Natural killer cell treated with Interleukin-12 subunit alpha and Interleukin-12 subunit beta and Interleukin-15 and Interleukin-18, amount 100 ng/mL, for 72 hours (primary cell): Measurements from ENCODE around the gene S100A1. TPM values are rescaled to one million over a fixed set of nuclear protein-coding genes. Genes with fewer than 3 reads are reported as not detected.
"Not testable (repeated sequence)": the region's sequence is repeated elsewhere in the genome, so short reads cannot be mapped to it uniquely, and the experiment has no call there.

Experiments used
- ATAC-seq, 2 donors: fragments of 150-1000 bp; cut with Tn5 transposase in 1 of 2; sonication (Bioruptor Pico), chemical (Tn5 transposase) in 1 of 2; 2 replicates each; pipeline ENCODE4 v1.10.0; 2021
- DNase-seq: peaks from one replicate; pipeline ENCODE4 v3.0.0; 2022; ENCODE audit warnings: low spot score
- H3K27ac Mint-ChIP-seq, 2 donors: 1 replicate in 1 of 2; 2 replicates in 1 of 2; pipeline ENCODE4 v1.8.0; 2022; ENCODE audit warnings: mixed read lengths in 2 of 2, mild to moderate bottlenecking in 1 of 2, moderate library complexity in 1 of 2
- H3K27me3 Mint-ChIP-seq, 2 donors: 1 replicate in 1 of 2; 2 replicates in 1 of 2; pipeline ENCODE4 v1.8.0; 2022; ENCODE audit warnings: mixed read lengths in 2 of 2
- H3K36me3 Mint-ChIP-seq: one replicate; pipeline ENCODE4 v1.8.0; 2022; ENCODE audit warnings: mixed read lengths
- H3K4me1 Mint-ChIP-seq, 2 donors: 1 replicate in 1 of 2; 2 replicates in 1 of 2; pipeline ENCODE4 v1.8.0; 2022; ENCODE audit warnings: low read depth in 2 of 2, mixed read lengths in 2 of 2, mild to moderate bottlenecking in 1 of 2
- H3K4me3 Mint-ChIP-seq: one replicate; pipeline ENCODE4 v1.8.0; 2022; ENCODE audit warnings: mixed read lengths
- H3K9me3 Mint-ChIP-seq: 2 replicates; pipeline ENCODE4 v1.8.0; 2022; ENCODE audit warnings: mixed read lengths
- total RNA-seq, 2 donors: library from RNA; stranded (reverse); gene quantifications; one replicate each; pipeline ENCODE4 v1.2.3, GENCODE V29; 2022

The S100A1 gene
- total RNA-seq = not detected

DNA sequence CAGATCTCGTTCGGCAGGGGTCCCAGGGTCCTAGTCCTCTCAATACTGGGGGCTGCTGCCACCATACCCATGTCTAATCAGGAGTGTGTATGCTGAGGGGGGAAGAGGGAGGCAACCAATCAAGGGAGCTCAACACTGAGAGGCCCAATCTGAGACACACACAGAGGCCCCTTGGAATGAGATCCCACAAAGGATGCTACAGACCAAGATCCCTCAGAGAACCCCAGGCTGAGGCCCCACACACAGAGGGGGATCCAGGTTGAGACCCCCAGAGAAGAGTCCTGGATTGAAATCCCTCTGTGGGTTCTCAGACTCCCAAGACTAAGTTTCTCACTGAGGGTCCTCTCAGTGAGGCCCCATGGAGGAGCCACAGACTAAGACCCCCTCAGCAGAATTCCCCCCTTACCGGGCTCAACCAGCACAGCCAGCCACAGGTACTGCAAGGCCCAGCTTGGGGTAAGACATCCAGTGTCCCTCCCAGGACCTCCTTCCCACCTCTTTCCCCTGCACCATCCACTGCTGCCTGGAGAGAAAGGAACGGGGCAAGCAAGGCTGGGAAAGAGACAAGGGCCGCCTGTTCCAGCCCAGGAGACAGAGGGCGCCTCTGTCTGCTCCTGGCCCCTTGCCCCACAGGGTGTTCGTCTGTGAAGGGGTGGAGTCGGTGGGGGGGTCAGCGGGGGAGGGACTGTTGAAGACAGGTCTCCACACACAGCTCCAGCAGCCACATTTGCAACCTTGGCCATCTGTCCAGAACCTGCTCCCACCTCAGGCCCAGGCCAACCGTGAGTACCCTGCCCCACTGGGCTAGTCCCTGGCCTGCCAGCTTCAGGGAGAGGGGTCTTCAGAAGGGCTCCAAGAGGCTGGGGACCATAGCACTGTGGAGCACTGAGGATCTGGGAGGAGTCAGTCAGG is at the start of gene S100A1:
TSS of gene S100A1 (plus strand) at position 720 of the 912 bp plus-strand sequence. CDS start 2,088 bp downstream, outside the sequence.
- no peak for DNase-seq
- no peak within 1 kb of the TSS for H3K27ac Mint-ChIP-seq
- peaks cover 6 to 17% of the 10 kb centered on the region in 2 donors for H3K4me1 Mint-ChIP-seq
- ATAC-seq = peak in 1 of 2 donors; percentile 20
- H3K36me3 Mint-ChIP-seq = no peaks in the 10 kb centered on the region
- H3K4me3 Mint-ChIP-seq = no peak within 1 kb of the TSS
- H3K27me3 Mint-ChIP-seq = peaks cover 0 to 8% of the 10 kb centered on the region in 2 donors
- H3K9me3 Mint-ChIP-seq = no peaks in the 10 kb centered on the region

DNA sequence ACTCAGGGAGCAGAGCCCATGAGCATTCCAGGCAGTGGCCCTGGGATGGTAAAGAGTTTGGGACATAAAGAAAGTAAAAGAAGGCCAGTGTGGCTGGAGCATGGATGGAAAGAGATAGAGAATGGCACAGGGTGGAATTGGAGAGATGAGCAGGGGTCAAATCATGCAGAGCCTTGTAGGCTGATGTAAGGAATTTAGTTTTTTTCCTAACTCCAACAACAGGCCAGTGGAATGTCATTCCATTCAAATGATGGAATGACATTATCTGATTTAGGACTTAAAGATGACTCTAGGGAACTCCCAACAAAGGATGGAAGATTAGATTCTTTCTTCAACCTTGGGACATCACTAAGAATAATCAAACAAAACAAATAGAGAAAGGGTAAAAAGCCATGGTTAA is 49.7 kb upstream of the S100A1 start:
- H3K4me1 Mint-ChIP-seq = no peaks in the 10 kb centered on the region
- peaks cover 23% of the 10 kb centered on the region in 2 donors for H3K27me3 Mint-ChIP-seq
- no peak for ATAC-seq
- DNase-seq = no peak
- H3K36me3 Mint-ChIP-seq = no peaks in the 10 kb centered on the region
- no peaks in the 10 kb centered on the region for H3K9me3 Mint-ChIP-seq
- H3K4me3 Mint-ChIP-seq = no peak overlapping the region
- H3K27ac Mint-ChIP-seq = no peak overlapping the region

- no peaks in the 10 kb centered on the region for H3K36me3 Mint-ChIP-seq
Measured at GRCh38 chr1:153578936-153579335, 49.3 kb upstream of the S100A1 start.

DNA sequence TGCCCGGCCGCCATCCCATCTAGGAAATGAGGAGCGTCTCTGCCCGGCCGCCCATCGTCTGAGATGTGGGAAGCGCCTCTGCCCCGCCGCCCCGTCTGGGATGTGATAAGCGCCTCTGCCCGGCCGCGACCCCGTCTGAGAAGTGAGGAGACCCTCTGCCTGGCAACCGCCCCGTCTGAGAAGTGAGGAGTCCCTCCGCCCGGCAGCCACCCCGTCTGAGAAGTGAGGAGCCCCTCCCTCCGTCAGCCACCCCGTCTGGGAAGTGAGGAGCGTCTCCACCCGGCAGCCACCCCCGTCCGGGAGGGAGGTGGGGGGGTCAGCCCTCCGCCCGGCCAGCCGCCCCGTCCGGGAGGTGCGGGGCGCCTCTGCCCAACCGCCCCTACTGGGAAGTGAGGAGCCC is 45.4 kb upstream of the S100A1 start:
- peaks cover 28 to 38% of the 10 kb centered on the region in 2 donors for H3K27me3 Mint-ChIP-seq
- H3K4me1 Mint-ChIP-seq = not testable (repeated sequence)

More at GRCh38 chr1:153578936-153579335, 49.3 kb upstream of the S100A1 start:
- peaks cover 23 to 24% of the 10 kb centered on the region in 2 donors for H3K27me3 Mint-ChIP-seq
- no peaks in the 10 kb centered on the region for H3K4me1 Mint-ChIP-seq
- DNase-seq = no peak
- no peak overlapping the region for H3K4me3 Mint-ChIP-seq
- H3K27ac Mint-ChIP-seq = no peak overlapping the region
- no peak for ATAC-seq
- H3K9me3 Mint-ChIP-seq = no peaks in the 10 kb centered on the region

GRCh38 chr1:153583514-153583913 is 44.7 kb upstream of the S100A1 start:
- H3K4me3 Mint-ChIP-seq, H3K4me1 Mint-ChIP-seq, DNase-seq, ATAC-seq, H3K27ac Mint-ChIP-seq, H3K36me3 Mint-ChIP-seq, H3K9me3 Mint-ChIP-seq: not testable (repeated sequence)
- H3K27me3 Mint-ChIP-seq = peaks cover 24 to 32% of the 10 kb centered on the region in 2 donors

More for the DNA sequence above, 45.4 kb upstream of the S100A1 start:
- not testable (repeated sequence) for H3K9me3 Mint-ChIP-seq, DNase-seq, ATAC-seq, H3K36me3 Mint-ChIP-seq, H3K27ac Mint-ChIP-seq, H3K4me3 Mint-ChIP-seq

- Mint-ChIP-seq H3K27ac (no peak overlapping the region), H3K4me1 (no peaks in the 10 kb centered on the region), H3K27me3 (peaks cover 20 to 27% of the 10 kb centered on the region in 2 donors), H3K4me3 (no peak overlapping the region), H3K9me3 (no peaks in the 10 kb centered on the region), H3K36me3 (no peaks in the 10 kb centered on the region)
- DNase-seq (no peak), ATAC-seq (no peak)
Measured at GRCh38 chr1:153583976-153584375, 44.3 kb upstream of the S100A1 start.

DNA sequence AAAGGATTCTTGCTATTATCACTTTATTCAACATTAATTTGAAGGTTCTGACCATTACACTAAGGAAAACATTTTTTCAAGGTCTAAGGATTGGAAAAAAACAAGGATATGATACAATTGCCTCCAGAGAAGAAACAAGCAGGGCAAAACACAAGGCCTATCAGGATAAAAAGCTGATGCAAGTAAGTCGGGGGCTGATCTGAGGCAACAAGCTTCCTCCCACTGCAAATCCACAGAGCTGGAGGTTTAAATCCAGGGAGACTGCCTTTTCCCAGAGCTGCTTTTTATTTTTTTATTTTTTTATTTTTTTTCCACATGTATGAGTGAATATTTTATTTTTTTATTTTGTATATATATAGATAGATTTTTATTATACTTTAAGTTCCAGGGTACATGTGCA is 43.2 kb upstream of the S100A1 start:
- DNase-seq (no peak), ATAC-seq (no peak)
- Mint-ChIP-seq H3K27ac (no peak overlapping the region), H3K9me3 (no peaks in the 10 kb centered on the region), H3K4me3 (no peak overlapping the region), H3K36me3 (no peaks in the 10 kb centered on the region), H3K27me3 (peaks cover 15 to 22% of the 10 kb centered on the region in 2 donors), H3K4me1 (no peaks in the 10 kb centered on the region)

- Mint-ChIP-seq H3K9me3 (no peaks in the 10 kb centered on the region), H3K4me3 (no peak overlapping the region), H3K27ac (no peak overlapping the region), H3K4me1 (no peaks in the 10 kb centered on the region), H3K27me3 (peaks cover 15 to 22% of the 10 kb centered on the region in 2 donors), H3K36me3 (no peaks in the 10 kb centered on the region)
- no peak for DNase-seq
- ATAC-seq = no peak
Measured at GRCh38 chr1:153586347-153586746, 41.9 kb upstream of the S100A1 start.

- H3K27ac Mint-ChIP-seq = no peak overlapping the region
- no peaks in the 10 kb centered on the region for H3K4me1 Mint-ChIP-seq
- H3K4me3 Mint-ChIP-seq = no peak overlapping the region
- H3K27me3 Mint-ChIP-seq = peaks cover 15 to 22% of the 10 kb centered on the region in 2 donors
- no peaks in the 10 kb centered on the region for H3K36me3 Mint-ChIP-seq
- no peak for ATAC-seq
- no peak for DNase-seq
- H3K9me3 Mint-ChIP-seq = no peaks in the 10 kb centered on the region
Measured at GRCh38 chr1:153587314-153587713, 40.9 kb upstream of the S100A1 start.

DNA sequence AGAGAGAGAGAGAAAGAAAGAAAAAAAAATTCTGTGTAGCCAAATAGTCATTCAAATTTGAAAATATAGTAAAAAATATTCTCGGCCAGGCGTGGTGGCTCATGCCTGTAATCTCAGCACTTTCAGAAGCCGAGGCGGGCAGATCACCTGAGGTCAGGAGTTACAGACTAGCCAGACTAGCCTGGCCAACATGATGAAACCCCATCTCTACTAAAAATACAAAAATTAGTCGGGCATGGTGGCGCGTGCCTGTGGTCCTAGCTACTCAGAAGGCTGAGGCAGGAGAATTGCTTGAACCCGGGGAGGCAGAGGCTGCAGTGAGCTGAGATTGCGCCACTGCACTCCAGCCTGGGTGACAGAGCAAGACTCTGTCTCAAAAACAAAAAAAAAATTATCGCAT is 40.2 kb upstream of the S100A1 start:
- not testable (repeated sequence) for H3K4me1 Mint-ChIP-seq, H3K27ac Mint-ChIP-seq, H3K9me3 Mint-ChIP-seq, DNase-seq, ATAC-seq, H3K36me3 Mint-ChIP-seq, H3K4me3 Mint-ChIP-seq
- H3K27me3 Mint-ChIP-seq = peaks cover 15 to 22% of the 10 kb centered on the region in 2 donors

DNA sequence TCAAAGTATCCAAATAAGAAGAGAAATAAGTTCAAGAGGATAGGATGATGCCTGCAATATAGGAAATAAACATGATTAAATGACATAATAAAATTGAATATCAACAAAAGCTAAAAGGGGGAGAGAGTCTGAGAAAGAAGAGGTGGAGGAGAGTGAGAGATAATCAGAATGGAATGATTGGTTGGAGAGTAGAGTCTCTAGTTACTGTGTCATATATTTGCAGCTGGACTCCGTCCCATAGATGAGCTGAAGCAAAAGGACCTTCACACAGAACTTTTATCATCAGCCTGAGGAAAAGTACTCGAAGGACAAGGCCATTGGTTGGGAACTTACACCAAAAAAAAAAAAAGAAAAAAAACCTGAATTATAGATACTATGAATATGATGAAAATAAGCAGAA is 39.8 kb upstream of the S100A1 start:
- Mint-ChIP-seq H3K9me3 (no peaks in the 10 kb centered on the region), H3K27me3 (peaks cover 15 to 22% of the 10 kb centered on the region in 2 donors), H3K4me1 (no peaks in the 10 kb centered on the region), H3K36me3 (no peaks in the 10 kb centered on the region), H3K4me3 (no peak overlapping the region), H3K27ac (no peak overlapping the region)
- ATAC-seq (no peak), DNase-seq (no peak)

GRCh38 chr1:153592748-153593147 is 35.5 kb upstream of the S100A1 start:
- Mint-ChIP-seq H3K9me3 (no peaks in the 10 kb centered on the region), H3K27me3 (peaks cover 0 to 5% of the 10 kb centered on the region in 2 donors), H3K27ac (no peak overlapping the region), H3K36me3 (no peaks in the 10 kb centered on the region), H3K4me3 (no peak overlapping the region), H3K4me1 (no peaks in the 10 kb centered on the region)
- ATAC-seq (no peak), DNase-seq (no peak)

- Mint-ChIP-seq H3K36me3 (no peaks in the 10 kb centered on the region), H3K4me3 (no peak overlapping the region), H3K27me3 (no peaks in the 10 kb centered on the region), H3K27ac (no peak overlapping the region), H3K9me3 (no peaks in the 10 kb centered on the region), H3K4me1 (no peaks in the 10 kb centered on the region)
- ATAC-seq = no peak
- no peak for DNase-seq
Measured at GRCh38 chr1:153597206-153597605, 31.0 kb upstream of the S100A1 start.

DNA sequence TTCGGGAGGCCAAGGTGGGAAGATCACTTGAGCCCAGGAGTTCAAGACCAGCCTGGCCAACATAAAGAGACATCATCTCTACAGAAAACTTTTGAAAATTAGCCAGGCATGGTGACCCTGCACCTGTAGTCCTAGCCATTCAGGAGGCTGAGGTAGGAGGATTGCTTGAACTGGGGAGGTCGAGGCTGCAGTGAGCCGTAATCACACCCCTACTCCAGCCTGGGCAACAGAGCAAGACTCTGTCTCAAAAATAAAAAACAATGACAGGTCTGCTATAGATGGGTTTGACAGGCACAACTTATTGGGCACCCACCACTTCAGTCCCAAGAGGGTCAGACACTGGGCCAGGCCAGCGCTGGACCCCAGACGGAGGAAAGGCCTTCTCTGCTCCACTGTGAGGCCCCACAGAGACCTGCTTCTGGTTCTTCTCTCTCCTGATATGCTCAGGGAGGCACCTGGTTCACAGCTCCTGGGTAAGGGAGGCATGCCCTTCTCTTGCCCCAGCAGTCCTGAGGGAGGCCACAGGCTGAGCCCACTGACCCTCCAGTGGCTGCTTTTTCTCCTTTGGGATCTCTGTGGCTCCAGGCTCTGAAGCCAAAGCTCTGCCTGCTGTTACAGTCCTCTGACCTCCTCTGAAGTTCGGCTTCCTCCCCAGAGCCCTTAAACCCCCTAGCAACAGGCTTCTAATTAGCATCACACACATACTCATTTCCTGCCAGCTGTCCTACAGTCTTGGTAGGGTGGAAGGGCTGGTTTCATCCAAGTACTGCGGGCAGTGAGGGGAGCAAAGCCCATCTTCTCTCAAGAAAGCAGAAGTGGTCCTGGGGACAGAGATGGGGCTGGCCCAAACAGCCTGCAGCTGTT is 29.7 kb upstream of the S100A1 start:
- ATAC-seq = peak in 1 of 2 donors; percentile 71
- DNase-seq = no peak
- H3K27ac Mint-ChIP-seq = no peak overlapping the region
- no peaks in the 10 kb centered on the region for H3K9me3 Mint-ChIP-seq
- H3K27me3 Mint-ChIP-seq = no peaks in the 10 kb centered on the region
- no peaks in the 10 kb centered on the region for H3K4me1 Mint-ChIP-seq
- H3K36me3 Mint-ChIP-seq = no peaks in the 10 kb centered on the region
- H3K4me3 Mint-ChIP-seq = no peak overlapping the region
